Measurements from ENCODE around the gene FGF19. TPM values are rescaled to one million over a fixed set of nuclear protein-coding genes. Genes with fewer than 3 reads are reported as not detected.
A peak's percentile ranks its signal among the peaks of the same experiment; 100 is the strongest.

Gene FGF19
- total RNA-seq, 1 donor from 2014 or later, result not detected

DNA sequence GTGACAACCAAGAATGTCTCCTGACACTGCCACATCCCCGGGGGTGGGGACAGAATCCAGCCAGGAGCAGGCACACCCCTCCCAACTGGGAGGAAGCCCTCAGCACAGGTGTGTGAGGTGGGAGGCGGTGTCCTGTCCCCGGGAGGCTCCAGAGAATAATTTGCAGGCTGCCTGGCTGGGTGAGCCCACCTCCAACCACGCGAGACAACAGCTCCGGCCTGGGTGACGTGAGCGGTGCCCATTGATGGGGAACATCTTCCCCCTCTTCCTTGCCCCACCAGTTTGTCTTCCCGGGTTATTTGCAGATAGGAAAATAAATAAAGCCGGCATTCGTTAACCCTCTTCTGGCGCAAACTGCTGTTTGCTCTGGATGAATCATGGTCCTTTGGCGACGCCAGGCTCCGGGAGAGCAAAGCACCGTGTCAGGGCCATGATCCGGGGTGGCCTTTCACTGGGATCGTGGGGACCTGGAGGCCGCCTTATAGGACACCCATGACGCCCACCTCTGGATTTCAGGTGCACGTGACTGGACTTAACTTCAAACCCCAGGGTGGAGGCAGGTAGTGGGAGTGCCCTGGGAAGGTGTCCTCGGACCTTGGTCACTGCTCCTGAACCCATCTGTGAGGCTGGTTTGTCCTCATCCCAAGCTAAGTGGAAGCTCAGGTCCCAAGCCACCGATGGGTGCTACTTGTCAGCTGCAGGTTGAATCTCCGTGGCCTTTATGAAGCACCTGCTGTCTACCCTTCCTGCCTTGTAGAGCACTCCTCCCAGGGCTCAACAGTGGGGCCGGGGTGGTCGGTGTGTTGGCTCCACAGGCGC, 49.0 kb downstream of the FGF19 start:
- DNase-seq, result peak; percentile 36

DNA sequence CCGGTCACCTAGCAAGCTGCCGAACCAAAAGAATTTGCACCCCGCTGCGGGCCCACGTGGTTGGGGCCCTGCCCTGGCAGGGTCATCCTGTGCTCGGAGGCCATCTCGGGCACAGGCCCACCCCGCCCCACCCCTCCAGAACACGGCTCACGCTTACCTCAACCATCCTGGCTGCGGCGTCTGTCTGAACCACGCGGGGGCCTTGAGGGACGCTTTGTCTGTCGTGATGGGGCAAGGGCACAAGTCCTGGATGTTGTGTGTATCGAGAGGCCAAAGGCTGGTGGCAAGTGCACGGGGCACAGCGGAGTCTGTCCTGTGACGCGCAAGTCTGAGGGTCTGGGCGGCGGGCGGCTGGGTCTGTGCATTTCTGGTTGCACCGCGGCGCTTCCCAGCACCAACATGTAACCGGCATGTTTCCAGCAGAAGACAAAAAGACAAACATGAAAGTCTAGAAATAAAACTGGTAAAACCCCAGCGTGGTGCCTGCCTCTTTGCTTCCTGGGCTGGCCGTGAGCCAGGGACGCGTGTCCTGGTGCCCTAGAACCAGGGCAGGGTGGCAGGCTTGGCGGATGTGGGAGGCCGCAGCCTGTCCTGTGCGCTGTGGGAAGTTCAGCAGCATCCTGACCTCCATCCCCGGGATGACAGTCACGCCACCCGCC, 49.7 kb downstream of the FGF19 start:
- no peak for DNase-seq

DNA sequence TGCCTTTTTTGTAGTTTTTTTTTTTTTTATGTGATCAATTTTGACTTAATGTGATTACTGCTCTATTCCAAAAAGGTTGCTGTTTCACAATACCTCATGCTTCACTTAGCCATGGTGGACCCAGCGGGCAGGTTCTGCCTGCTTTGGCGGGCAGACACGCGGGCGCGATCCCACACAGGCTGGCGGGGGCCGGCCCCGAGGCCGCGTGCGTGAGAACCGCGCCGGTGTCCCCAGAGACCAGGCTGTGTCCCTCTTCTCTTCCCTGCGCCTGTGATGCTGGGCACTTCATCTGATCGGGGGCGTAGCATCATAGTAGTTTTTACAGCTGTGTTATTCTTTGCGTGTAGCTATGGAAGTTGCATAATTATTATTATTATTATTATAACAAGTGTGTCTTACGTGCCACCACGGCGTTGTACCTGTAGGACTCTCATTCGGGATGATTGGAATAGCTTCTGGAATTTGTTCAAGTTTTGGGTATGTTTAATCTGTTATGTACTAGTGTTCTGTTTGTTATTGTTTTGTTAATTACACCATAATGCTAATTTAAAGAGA, 50.3 kb downstream of the FGF19 start:
- no peak for DNase-seq

DNA sequence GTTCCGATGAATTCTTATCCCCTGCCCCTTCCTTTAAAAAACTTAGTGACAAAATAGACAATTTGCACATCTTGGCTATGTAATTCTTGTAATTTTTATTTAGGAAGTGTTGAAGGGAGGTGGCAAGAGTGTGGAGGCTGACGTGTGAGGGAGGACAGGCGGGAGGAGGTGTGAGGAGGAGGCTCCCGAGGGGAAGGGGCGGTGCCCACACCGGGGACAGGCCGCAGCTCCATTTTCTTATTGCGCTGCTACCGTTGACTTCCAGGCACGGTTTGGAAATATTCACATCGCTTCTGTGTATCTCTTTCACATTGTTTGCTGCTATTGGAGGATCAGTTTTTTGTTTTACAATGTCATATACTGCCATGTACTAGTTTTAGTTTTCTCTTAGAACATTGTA, 50.8 kb downstream of the FGF19 start:
- no peak for DNase-seq

DNA sequence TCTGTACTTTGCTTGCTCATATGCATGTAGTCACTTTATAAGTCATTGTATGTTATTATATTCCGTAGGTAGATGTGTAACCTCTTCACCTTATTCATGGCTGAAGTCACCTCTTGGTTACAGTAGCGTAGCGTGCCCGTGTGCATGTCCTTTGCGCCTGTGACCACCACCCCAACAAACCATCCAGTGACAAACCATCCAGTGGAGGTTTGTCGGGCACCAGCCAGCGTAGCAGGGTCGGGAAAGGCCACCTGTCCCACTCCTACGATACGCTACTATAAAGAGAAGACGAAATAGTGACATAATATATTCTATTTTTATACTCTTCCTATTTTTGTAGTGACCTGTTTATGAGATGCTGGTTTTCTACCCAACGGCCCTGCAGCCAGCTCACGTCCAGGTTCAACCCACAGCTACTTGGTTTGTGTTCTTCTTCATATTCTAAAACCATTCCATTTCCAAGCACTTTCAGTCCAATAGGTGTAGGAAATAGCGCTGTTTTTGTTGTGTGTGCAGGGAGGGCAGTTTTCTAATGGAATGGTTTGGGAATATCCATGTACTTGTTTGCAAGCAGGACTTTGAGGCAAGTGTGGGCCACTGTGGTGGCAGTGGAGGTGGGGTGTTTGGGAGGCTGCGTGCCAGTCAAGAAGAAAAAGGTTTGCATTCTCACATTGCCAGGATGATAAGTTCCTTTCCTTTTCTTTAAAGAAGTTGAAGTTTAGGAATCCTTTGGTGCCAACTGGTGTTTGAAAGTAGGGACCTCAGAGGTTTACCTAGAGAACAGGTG, 51.8 kb downstream of the FGF19 start:
- no peak for DNase-seq

DNA sequence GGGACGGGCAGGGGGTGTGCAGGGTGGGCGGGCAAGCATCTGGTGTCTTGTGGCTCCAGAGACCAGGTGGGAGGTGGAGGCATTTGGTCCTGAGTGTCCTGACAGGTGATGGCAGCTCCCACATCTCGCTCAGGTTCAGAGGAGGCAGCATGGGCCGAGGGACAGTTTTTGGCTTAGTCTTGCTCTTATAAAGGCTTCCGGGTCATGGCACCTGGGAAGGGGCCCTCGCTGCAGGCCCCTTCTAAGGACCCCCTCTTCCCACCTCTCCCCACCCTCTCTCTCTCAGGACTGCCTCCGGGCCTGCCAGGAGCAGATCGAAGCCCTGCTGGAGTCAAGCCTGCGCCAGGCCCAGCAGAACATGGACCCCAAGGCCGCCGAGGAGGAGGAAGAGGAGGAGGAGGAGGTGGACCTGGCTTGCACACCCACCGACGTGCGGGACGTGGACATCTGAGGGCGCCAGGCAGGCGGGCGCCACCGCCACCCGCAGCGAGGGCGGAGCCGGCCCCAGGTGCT, 52.9 kb downstream of the FGF19 start:
- no peak for DNase-seq

DNA sequence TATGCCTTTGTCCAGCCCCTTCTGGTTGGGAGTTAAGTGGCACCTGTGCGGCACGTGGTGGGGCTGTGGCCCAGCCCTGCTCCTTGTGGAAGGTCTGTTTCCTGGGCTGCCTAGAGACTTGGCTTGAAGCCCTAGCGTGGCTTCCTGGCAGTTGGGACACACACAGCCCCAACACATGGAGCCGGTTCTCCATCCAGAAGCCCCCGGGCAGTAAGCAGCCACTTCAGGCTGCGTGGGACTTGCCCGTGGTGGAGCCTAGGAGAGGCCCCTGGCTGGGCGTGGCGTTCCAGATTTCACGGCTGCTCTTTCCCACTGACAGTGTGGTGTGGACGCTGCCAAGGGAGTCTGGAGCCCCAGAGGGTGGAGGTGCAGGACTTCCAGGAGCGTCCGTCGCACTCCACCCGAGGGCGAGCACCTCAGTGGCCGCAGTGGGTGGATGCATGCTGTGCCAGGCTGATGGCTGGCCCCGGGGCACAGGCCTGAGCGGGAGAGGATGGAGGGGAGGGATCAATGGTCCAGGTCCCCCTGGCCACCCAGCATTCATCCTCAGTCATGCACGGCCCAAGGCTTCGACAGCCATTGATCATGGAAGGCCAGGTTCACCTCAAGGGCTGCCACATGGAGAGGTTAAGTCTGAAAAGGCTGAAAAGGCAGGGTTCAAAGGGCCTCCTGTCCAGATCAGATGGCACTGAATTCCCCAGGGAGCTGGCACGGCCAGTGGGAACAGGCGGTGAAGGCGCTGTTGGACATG, 53.6 kb downstream of the FGF19 start:
- DNase-seq, result no peak

DNA sequence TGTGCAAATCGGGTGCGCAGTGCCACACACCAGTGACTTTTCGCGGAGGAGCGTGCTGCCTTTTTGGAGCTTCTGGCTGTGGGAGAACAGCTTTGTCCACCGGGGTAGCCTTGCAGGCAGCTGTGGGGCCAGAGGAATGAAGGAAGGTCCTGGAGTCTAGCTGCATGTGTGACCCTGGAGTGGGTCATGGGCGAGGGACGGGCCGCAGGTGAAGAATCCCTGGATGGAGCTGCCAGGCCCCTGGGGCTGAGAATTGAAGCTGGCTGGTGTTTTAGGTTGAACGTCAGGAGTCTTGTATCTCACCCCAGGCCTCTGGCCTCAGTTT, 54.3 kb downstream of the FGF19 start:
- DNase-seq, result no peak

DNA sequence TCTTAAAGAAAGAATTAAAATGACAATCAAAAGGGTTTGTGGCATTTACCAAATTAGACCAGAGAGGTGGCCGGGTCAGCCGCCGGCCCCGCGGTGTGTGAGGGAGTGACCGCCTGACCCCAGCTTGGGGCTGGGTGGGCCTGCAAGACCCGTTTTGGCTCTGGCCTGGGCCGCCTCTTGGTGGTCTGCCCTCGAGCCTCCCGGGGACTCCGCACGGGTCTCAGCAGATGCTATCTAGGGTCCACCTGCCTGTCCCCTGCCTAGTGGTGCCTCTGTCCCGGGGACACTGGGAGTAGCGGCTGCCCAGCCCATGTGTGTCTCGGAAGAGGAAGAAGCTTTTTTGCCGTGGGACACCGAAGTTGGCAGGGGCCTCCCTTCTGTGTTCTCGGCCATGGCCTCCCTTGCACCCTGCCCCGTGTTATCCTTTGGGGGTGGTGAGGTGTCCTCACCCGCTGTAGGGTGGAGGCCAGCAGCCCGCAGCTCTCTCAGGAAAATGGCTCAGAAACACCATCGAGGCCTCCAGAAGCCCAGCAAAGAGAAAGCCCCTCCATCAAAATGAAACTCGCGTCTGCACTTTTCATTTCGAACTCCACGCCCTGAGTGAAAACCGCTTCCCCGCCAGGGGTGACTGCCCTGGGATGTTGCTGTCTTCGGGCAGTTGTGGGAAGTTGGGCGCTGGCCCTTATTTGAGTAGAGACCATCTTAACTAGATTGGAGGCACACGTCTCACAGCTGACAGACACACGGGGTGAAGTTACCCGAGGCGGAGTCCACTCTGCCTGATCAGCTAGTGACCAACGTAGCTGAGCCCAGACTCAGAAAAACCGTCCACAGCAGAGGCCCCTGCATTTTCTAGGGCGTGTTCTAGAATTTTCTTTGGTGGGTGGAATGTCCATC, 54.9 kb downstream of the FGF19 start:
- DNase-seq, result no peak

Other genes starting within 250 kb of the FGF19 start
- gene LINC01488, start 222.4 kb downstream of the FGF19 start, total RNA-seq, result not detected in 2 replicates
- 445 and 452 TPM in 2 replicates for gene CCND1, start 62.9 kb downstream of the FGF19 start, total RNA-seq
- 11.9 and 16.0 TPM in 2 replicates for gene LTO1, start 28.7 kb downstream of the FGF19 start, total RNA-seq
- not detected in 2 replicates for gene FGF4, start 71.3 kb upstream of the FGF19 start, total RNA-seq
- gene FGF3, start 115.4 kb upstream of the FGF19 start, total RNA-seq, result not detected in 2 replicates

Data from dermis blood vessel endothelial cell (primary cell).